Suprapubic skin (tissue), 4 donors: ENCODE data around the gene STARD3NL. TPM values are rescaled to one million over a fixed set of nuclear protein-coding genes. Genes with fewer than 3 reads are reported as not detected.
"Not testable (repeated sequence)": the region's sequence is repeated elsewhere in the genome, so short reads cannot be mapped to it uniquely, and the experiment has no call there.

Experiments
- DNase-seq, 2 donors: peaks; one replicate each; pipeline ENCODE4 v3.0.0-alpha.2; 2019; ENCODE audit warnings: low spot score in 2 of 2
- H3K27ac ChIP-seq: fragments of 200-600 bp; sonication (generic); one replicate; pipeline ENCODE4 v1.5.1; 2019
- H3K27me3 ChIP-seq: fragments of 200-600 bp; sonication (generic); one replicate; pipeline ENCODE4 v1.5.1; 2019
- H3K36me3 ChIP-seq: fragments of 200-600 bp; sonication (generic); one replicate; pipeline ENCODE4 v1.5.1; 2019
- H3K4me1 ChIP-seq: fragments of 200-600 bp; sonication (generic); one replicate; pipeline ENCODE4 v1.5.1; 2019
- H3K4me3 ChIP-seq: fragments of 200-600 bp; sonication (generic); one replicate; pipeline ENCODE4 v1.5.1; 2019; ENCODE audit warnings: mild to moderate bottlenecking
- H3K9me3 ChIP-seq: fragments of 200-600 bp; sonication (generic); one replicate; pipeline ENCODE4 v1.5.1; 2019
- CTCF ChIP-seq, 2 donors: fragments of 200-600 bp in 1 of 2; fragments of 450-650 bp in 1 of 2; sonication (generic) in 1 of 2; IDR thresholded peaks; one replicate each; pipeline ENCODE4 v1.5.1; 2016 to 2019; ENCODE audit warnings: antibody characterized with exemption in 2 of 2, mild to moderate bottlenecking in 1 of 2, moderate library complexity in 1 of 2
- EP300 ChIP-seq: sonication (generic); formaldehyde crosslinking; IDR thresholded peaks from one replicate; pipeline ENCODE4 v1.6.1; 2017; ENCODE audit warnings: antibody characterized with exemption
- POLR2A ChIP-seq, 2 donors: fragments of 450-650 bp; IDR thresholded peaks; one replicate each; pipeline ENCODE4 v1.6.1; 2017; ENCODE audit warnings: antibody characterized with exemption in 2 of 2, mild to moderate bottlenecking in 2 of 2, moderate library complexity in 2 of 2
- POLR2AphosphoS5 ChIP-seq, 3 donors: sonication (generic); formaldehyde crosslinking; IDR thresholded peaks; one replicate each; pipeline ENCODE4 v1.6.1; 2017; ENCODE audit warnings: antibody characterized with exemption in 3 of 3
- WGBS: methylation state at CpG from one replicate; pipeline ENCODE4 v1.1.5; 2018; 5-methylcytosine and 5-hydroxymethylcytosine counted together
- total RNA-seq, 4 donors: library from RNA; depleted of rRNA; stranded (reverse); fragments of >200 nt; gene quantifications; one replicate each; pipeline ENCODE4 v1.1.0, GENCODE V29; 2016

The STARD3NL gene
- total RNA-seq, 4 donors from 2014 or later, result 7.4 to 12.4 (median 7.9) TPM

GRCh38 chr7:38257350-38257677, 79.3 kb downstream of the STARD3NL start:
- 71% methylated on average over 2 of the region's 2 CpGs for WGBS
- Histone ChIP-seq H3K9me3 (no peaks in the 10 kb centered on the region), H3K4me1 (no peaks in the 10 kb centered on the region), H3K36me3 (no peaks in the 10 kb centered on the region), H3K27me3 (no peaks in the 10 kb centered on the region), H3K27ac (no peak overlapping the region), H3K4me3 (no peak overlapping the region)
- no peak for DNase-seq
- TF ChIP-seq CTCF (IDR thresholded peaks at IDR 0.05), result no peak
- TF ChIP-seq POLR2AphosphoS5 (IDR thresholded peaks at IDR 0.05), result no peak
- TF ChIP-seq POLR2A (IDR thresholded peaks at IDR 0.05), result no peak
- no peak for TF ChIP-seq EP300

GRCh38 chr7:38259157-38259556, 81.1 kb downstream of the STARD3NL start:
- H3K27me3 ChIP-seq, H3K9me3 ChIP-seq, H3K4me1 ChIP-seq, H3K4me3 ChIP-seq, H3K36me3 ChIP-seq, H3K27ac ChIP-seq, DNase-seq: not testable (repeated sequence)
- WGBS, result 92% methylated on average over 8 of the region's 8 CpGs

GRCh38 chr7:38261601-38262000, 83.6 kb downstream of the STARD3NL start:
- not testable (repeated sequence) for H3K9me3 ChIP-seq, H3K4me3 ChIP-seq, H3K27ac ChIP-seq, DNase-seq, H3K36me3 ChIP-seq, H3K4me1 ChIP-seq, H3K27me3 ChIP-seq
- WGBS, result 84% methylated on average over 12 of the region's 12 CpGs

GRCh38 chr7:38262026-38262425, 84.0 kb downstream of the STARD3NL start:
- H3K36me3 ChIP-seq, H3K4me3 ChIP-seq, H3K9me3 ChIP-seq, H3K4me1 ChIP-seq, DNase-seq, H3K27me3 ChIP-seq, H3K27ac ChIP-seq: not testable (repeated sequence)
- WGBS, result 69% methylated on average over 2 of the region's 2 CpGs

GRCh38 chr7:38262545-38262944, 84.5 kb downstream of the STARD3NL start:
- no peaks in the 10 kb centered on the region for H3K9me3 ChIP-seq
- WGBS, result 73% methylated on average over 5 of the region's 5 CpGs
- no peak for DNase-seq
- H3K27me3 ChIP-seq, result no peaks in the 10 kb centered on the region
- TF ChIP-seq POLR2AphosphoS5 (IDR thresholded peaks at IDR 0.05) (no peak), POLR2A (IDR thresholded peaks at IDR 0.05) (no peak), EP300 (no peak), CTCF (IDR thresholded peaks at IDR 0.05) (no peak)
- H3K36me3 ChIP-seq, result no peaks in the 10 kb centered on the region
- no peak overlapping the region for H3K27ac ChIP-seq
- H3K4me1 ChIP-seq, result no peaks in the 10 kb centered on the region
- H3K4me3 ChIP-seq, result no peak overlapping the region

- WGBS, result 59% methylated on average over 1 of the region's 1 CpG
- H3K27ac ChIP-seq, DNase-seq: not testable (repeated sequence)
Observed at GRCh38 chr7:38263274-38263673, 85.2 kb downstream of the STARD3NL start.

GRCh38 chr7:38264602-38265001, 86.6 kb downstream of the STARD3NL start:
- H3K9me3 ChIP-seq, H3K4me1 ChIP-seq, H3K27me3 ChIP-seq, H3K4me3 ChIP-seq, H3K27ac ChIP-seq, H3K36me3 ChIP-seq, DNase-seq: not testable (repeated sequence)
- WGBS, result 21% methylated on average over 1 of the region's 1 CpG

More at GRCh38 chr7:38263274-38263673, 85.2 kb downstream of the STARD3NL start:
- not testable (repeated sequence) for H3K36me3 ChIP-seq, H3K4me1 ChIP-seq, H3K27me3 ChIP-seq, H3K9me3 ChIP-seq, H3K4me3 ChIP-seq

GRCh38 chr7:38265958-38266357, 87.9 kb downstream of the STARD3NL start:
- H3K9me3 ChIP-seq, H3K27me3 ChIP-seq, H3K4me1 ChIP-seq, H3K27ac ChIP-seq, DNase-seq, H3K4me3 ChIP-seq, H3K36me3 ChIP-seq: not testable (repeated sequence)
- WGBS, result 57% methylated on average over 3 of the region's 3 CpGs

GRCh38 chr7:38269704-38270346, 91.8 kb downstream of the STARD3NL start:
- H3K4me3 ChIP-seq, H3K9me3 ChIP-seq, H3K4me1 ChIP-seq, H3K36me3 ChIP-seq, H3K27ac ChIP-seq, H3K27me3 ChIP-seq, DNase-seq: not testable (repeated sequence)
- WGBS, result 68% methylated on average over 4 of the region's 4 CpGs

- H3K4me3 ChIP-seq, H3K36me3 ChIP-seq, DNase-seq, H3K27ac ChIP-seq, H3K27me3 ChIP-seq, H3K4me1 ChIP-seq, H3K9me3 ChIP-seq: not testable (repeated sequence)
- 92% methylated on average over 1 of the region's 2 CpGs for WGBS
Observed at GRCh38 chr7:38270405-38270804, 92.4 kb downstream of the STARD3NL start.
